Activated T-cell treated with anti-CD3 and anti-CD28 coated beads for 24 hours (primary cell): ENCODE data around the gene TAC3.
"Not testable (repeated sequence)": the region's sequence is repeated elsewhere in the genome, so short reads cannot be mapped to it uniquely, and the experiment has no call there.

ENCODE experiments used
- DNase-seq: peaks from one replicate; pipeline ENCODE4 v3.0.0-alpha.2; 2020; ENCODE audit warnings: low read depth

Gene TAC3

GRCh38 chr12:56982578-56983236, 33.6 kb downstream of the TAC3 start:
- not testable (repeated sequence) for DNase-seq

- no peak for DNase-seq
These were observed 35.3 kb downstream of the TAC3 start for GRCh38 chr12:56980941-56981530.

GRCh38 chr12:56980268-56980667, 36.1 kb downstream of the TAC3 start:
- DNase-seq: no peak

GRCh38 chr12:56979628-56980027, 36.7 kb downstream of the TAC3 start:
- no peak for DNase-seq

GRCh38 chr12:56978397-56979138, 37.8 kb downstream of the TAC3 start:
- DNase-seq: no peak

GRCh38 chr12:56977361-56977760, 39.0 kb downstream of the TAC3 start:
- not testable (repeated sequence) for DNase-seq

- DNase-seq: not testable (repeated sequence)
These were observed 42.1 kb downstream of the TAC3 start for GRCh38 chr12:56974224-56974623.

GRCh38 chr12:56968910-56969309, 47.4 kb downstream of the TAC3 start:
- DNase-seq: not testable (repeated sequence)

- not testable (repeated sequence) for DNase-seq
These were observed 50.2 kb downstream of the TAC3 start for GRCh38 chr12:56965997-56966642.

GRCh38 chr12:56965124-56965523, 51.2 kb downstream of the TAC3 start:
- DNase-seq: not testable (repeated sequence)

GRCh38 chr12:56963557-56963956, 52.8 kb downstream of the TAC3 start:
- not testable (repeated sequence) for DNase-seq

- not testable (repeated sequence) for DNase-seq
These were observed 54.1 kb downstream of the TAC3 start for GRCh38 chr12:56962247-56962646.
